GM21515 (cell line): ENCODE measurements around the gene MMP24.
A peak's percentile ranks its signal among the peaks of the same experiment; 100 is the strongest.

ENCODE experiments used
- ATAC-seq: cut with Tn5 transposase; IDR thresholded peaks from one replicate; pipeline ENCODE4 v1.9.1; 2021; ENCODE audit not compliant: unreplicated experiment

MMP24 gene

GRCh38 chr20:35277531-35278395, 51.3 kb downstream of the MMP24 start, which contains the start of gene MMP24OS:
Gene MMP24OS (minus strand): TSS chr20:35278122. CDS start chr20:35277929, 193 bp downstream.
- ATAC-seq = peak; percentile 75

- no peak for ATAC-seq
These were observed 52.5 kb downstream of the MMP24 start for GRCh38 chr20:35279040-35279439.

GRCh38 chr20:35279533-35280174, 53.2 kb downstream of the MMP24 start:
- no peak for ATAC-seq

- ATAC-seq = no peak
These were observed 54.0 kb downstream of the MMP24 start for GRCh38 chr20:35280523-35280922.

GRCh38 chr20:35281506-35282101, 55.1 kb downstream of the MMP24 start:
- no peak for ATAC-seq

- ATAC-seq = no peak
These were observed 57.2 kb downstream of the MMP24 start for GRCh38 chr20:35283441-35284266.

- ATAC-seq = peak; percentile 71
These were observed 57.9 kb downstream of the MMP24 start, which contains the start of gene EIF6 for GRCh38 chr20:35284267-35284991. Gene EIF6 (minus strand): TSS chr20:35284772. CDS start chr20:35284487, 285 bp downstream.

- no peak for ATAC-seq
These were observed 58.7 kb downstream of the MMP24 start for GRCh38 chr20:35284992-35285805.

GRCh38 chr20:35285806-35286076, 59.3 kb downstream of the MMP24 start:
- no peak for ATAC-seq

- no peak for ATAC-seq
These were observed 59.8 kb downstream of the MMP24 start for GRCh38 chr20:35286077-35286898.

GRCh38 chr20:35286899-35287508, 60.5 kb downstream of the MMP24 start:
- no peak for ATAC-seq

GRCh38 chr20:35287509-35288324, 61.2 kb downstream of the MMP24 start:
- ATAC-seq = no peak

GRCh38 chr20:35288325-35289060, 62.0 kb downstream of the MMP24 start:
- no peak for ATAC-seq

GRCh38 chr20:35290186-35290886, 63.8 kb downstream of the MMP24 start:
- no peak for ATAC-seq

- ATAC-seq = no peak
These were observed 64.5 kb downstream of the MMP24 start for GRCh38 chr20:35290887-35291417.
